NCI-H2107 treated with DMSO at 0.1 percent for 48 hours (cell line): ENCODE measurements around the gene TSPAN14.
A peak's percentile ranks its signal among the peaks of the same experiment; 100 is the strongest.
"Not testable (repeated sequence)": the region's sequence is repeated elsewhere in the genome, so short reads cannot be mapped to it uniquely, and the experiment has no call there.

ENCODE experiments used
- DNase-seq: peaks from one replicate; lab custom pipeline; 2025; ENCODE audit not compliant: unreplicated experiment; lab: John Stamatoyannopoulos, UW

Gene TSPAN14

DNA sequence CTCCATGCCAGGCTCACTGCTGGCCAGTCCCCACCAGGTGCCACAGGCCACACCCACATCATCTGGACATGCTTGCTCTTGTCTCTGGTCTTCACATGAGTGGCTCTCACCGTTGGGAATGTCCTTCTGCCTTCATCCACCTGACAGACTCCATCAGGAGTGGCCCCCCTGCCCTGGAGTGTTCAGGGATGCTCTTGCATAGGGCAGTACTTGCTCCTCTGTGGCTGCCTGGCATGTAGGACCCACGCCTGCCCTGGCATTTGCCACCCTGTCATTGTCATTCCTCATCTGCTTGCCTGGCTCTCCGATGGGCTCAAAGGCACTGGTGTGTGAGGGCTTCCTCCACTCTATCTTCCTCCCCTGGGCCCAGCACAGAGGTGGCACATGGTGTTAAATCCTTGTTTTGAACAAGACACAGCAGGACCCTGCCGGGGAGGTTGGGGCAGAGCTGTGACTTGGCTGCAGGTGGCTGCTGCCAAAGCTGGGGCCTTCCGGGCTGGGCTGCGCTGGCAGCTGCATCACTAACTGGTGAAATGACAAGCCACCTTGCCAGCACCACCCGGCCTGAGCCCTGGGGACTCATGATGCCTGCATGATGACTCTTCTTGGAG, 85.4 kb downstream of the TSPAN14 start:
- no peak for DNase-seq

- DNase-seq = no peak
These were observed 86.0 kb downstream of the TSPAN14 start for GRCh38 chr10:80540136-80540535.

DNA sequence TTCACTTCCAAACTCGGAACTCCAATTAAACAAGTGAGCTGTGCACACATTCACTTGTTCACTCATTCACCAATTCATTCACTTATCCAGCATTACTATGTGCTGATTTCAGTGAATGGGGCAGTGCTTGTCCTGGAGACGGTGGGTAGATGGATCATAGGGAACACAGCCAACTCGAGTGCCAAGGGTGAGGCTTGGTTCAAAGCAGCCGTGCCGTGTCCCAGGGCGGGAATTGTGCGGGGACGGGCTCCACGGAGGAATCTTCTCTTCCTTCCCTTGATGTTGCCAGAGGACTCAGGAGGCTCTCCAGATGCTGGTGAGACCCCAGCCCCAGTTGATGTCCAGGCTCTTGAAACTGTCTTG, 86.5 kb downstream of the TSPAN14 start:
- no peak for DNase-seq

DNA sequence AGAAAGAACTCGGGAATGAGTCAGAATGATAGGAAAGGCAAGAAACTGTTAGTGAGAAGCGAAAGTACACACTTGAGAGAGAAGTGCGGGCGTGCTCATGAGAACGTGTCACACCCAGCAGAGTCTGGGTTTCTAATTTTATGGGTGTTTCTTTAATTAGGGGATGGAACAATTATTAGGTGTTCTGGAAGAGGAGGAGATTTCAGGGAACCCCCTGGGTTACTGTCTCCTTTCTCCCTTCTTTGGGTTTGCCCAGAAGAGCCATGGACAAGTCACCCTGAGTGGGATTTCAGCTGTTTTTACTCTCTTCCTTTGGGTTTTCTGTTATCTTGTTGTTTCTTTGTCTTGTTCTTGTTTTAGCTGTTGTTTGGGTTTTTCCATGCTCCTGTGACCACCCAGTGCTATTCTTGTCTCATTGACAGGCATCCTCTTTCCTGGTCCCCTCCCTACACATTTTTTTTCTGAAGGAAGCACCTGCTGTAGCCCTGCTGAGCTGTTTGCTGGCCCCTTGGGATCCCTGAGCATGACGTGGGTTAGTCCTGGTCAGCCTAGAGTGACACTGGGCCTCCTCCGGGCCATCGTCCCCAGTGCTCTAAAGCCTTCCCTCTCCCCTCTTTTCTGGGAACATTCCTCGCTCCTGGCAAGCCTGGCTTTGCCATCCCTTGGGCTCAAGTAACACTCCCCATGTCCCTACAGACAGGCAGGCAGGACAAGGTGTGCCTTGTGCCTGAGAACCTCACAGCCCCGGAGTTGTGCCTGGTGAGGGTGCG, 87.1 kb downstream of the TSPAN14 start:
- DNase-seq = no peak

DNA sequence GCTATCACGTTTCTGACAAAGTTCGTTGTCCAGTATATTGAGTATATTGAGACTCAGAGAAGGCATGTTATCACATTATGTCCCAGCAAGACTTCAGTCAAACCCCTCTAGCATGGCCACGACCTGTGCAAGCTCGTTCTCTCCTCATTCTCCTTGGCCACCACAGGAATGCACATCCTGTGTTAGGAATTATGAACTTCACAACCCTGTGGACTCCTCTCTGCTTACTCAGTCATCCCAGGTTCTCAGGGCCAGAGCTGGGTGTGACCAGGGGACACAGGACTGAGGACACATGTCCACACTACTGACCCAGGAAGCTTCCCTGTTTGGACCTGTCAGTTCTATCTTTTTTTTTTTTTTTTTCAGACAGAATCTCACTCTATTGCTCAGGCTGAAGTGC, 87.9 kb downstream of the TSPAN14 start:
- no peak for DNase-seq

DNA sequence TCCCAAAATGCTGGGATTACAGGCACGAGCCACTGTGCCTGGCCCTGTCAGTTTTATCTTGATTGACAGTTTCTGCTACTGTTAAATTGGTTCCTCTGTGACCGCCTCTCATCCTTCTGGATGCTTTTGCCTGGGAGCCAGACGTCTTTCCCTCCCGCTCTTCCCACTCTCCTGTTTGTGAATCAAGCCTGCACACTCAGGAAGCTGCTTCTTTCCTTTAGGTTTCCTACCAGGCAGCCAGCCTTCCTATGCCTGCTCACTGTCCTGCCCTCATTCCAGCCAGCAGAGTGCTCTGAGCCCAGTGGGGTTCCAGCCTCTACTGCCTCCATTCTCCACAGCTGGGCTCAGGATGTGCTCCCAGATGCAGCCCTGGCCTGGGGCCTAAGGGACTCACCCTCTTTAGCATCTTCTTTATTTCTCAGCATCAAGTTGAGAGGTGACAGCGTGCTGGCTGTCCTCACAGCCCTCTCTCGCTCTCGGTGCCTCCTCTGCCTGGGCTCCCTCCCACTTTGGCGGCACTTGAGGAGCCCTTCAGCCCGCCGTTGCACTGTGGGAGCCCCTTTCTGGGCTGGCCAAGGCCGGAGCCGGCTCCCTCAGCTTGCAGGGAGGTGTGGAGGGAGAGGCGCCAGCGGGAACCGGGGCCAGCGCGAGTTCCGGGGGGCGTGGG, 88.7 kb downstream of the TSPAN14 start:
- no peak for DNase-seq

- not testable (repeated sequence) for DNase-seq
These were observed 89.2 kb downstream of the TSPAN14 start for GRCh38 chr10:80543319-80543672.

DNA sequence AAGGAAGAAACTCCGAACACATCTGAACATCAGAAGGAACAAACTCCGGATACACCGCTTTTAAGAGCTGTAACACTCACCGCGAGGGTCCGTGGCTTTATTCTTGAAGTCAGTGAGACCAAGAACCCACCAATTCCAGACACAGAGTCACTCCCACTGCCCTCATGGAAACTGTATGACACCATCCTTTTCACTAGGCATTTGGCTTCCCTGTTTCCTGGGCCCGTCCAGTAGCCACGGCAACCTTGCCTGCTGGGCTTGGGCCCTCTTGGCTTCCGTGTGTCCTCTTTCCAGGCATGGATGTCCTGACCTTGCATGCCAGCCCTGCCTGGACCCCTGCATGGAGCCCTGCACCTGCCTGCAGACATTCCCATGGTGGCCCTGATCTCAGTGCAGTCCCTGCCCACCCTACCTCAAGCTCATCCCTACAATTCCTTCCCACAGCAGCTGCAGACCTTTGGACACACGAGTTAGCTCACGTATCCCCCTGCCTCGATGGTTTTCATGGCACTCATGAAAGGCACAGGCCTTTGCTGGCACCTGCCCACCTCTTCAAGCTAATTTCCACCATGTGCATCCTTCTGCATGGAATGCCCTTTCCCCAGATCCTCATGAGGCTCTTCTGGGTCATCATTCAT, 90.3 kb downstream of the TSPAN14 start:
- no peak for DNase-seq

- DNase-seq = no peak
These were observed 91.3 kb downstream of the TSPAN14 start for GRCh38 chr10:80545258-80545881.

DNA sequence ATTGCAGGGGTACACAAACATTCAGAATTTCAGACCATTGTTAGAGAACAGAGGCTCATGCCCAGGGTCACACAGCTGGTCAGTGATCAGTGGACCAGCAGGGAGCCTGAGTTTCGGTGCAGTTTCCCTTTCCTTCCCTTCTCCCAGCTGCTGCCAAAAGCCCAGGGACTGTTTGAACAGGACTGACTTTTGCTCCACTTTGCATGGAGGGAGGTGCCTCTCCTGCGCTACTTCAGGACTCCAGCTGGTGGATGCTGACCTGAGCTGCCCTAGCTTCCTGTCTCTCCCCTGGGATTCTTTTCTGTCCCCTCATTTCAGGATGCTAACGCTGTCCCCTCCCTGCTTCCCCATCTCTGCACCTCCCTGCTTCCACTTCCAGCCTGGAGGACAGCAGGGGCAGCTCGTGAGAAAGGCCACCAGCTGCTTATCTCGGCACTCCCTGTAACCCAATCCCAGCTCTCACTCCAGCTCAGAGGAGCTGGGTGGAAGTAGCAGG, 98.1 kb downstream of the TSPAN14 start:
- DNase-seq = peak; percentile 14

GRCh38 chr10:80553436-80553835, 99.3 kb downstream of the TSPAN14 start:
- DNase-seq = no peak

DNA sequence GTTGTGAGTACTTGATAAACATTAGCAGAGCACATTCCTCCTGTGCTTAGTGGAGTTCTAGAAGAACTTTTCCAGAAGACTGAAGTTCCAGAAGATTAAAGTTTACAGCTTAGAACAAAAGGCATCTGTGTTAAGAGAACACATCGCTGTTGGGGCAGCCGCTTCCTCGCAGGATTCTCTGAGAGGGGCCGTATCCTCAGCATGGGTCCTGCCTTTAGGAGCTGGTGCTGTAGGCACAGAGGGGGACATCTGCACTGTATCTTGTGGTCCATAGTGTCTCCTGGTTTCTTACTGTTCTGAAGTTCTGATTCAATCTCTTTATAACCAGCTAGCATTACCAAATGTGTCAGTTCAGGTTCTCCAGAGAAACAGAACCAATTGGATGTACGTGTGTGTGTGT, 99.9 kb downstream of the TSPAN14 start:
- DNase-seq = no peak

DNA sequence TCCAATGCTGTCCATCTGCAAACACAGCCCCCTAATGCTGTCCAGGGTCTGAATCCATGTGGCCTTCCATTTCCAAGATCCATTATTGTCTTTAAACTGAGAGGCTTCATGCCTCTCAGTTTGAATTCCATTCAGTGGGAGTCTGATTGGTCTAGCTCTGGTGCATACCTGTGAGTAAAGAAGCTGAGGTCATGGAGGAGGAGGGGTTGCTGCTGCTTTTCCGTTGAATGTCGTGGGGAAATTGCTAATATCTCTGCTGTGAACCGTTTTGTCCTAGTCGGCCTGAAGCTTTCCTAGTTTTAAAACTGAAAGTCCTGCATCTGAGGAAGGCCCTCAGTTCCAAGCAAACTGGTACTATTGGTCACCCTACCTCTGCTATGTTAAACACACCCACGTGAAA, 101.3 kb downstream of the TSPAN14 start:
- no peak for DNase-seq

- no peak for DNase-seq
These were observed 107.8 kb downstream of the TSPAN14 start for GRCh38 chr10:80561950-80562349.

- no peak for DNase-seq
These were observed 113.2 kb downstream of the TSPAN14 start for GRCh38 chr10:80567292-80567691.

- no peak for DNase-seq
These were observed 115.2 kb downstream of the TSPAN14 start for GRCh38 chr10:80569131-80569895.

DNA sequence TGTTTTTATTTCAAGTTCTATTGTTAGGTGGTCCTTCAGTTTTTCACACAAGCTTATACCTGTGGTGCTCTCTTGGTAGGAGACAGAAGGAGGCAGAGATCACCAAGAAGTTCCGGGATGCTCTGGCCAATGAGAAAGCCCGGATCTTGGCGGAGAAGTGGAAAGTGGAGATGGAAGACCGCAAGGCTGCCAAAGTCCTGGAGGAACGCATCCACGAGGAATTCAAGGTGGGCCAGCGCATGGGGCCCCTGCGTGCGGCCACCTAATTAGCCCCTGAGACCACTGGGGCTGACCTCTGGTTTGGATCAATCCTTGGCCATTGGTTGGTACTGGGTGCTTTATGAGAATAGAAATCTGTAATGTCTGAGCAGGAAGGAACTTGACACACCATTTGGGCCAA, 117.2 kb downstream of the TSPAN14 start:
- no peak for DNase-seq

GRCh38 chr10:80579181-80579763, 125.2 kb downstream of the TSPAN14 start:
- no peak for DNase-seq

- no peak for DNase-seq
These were observed 125.9 kb downstream of the TSPAN14 start for GRCh38 chr10:80579849-80580637.
